ENCODE measurements around the gene MLLT1.

The MLLT1 gene

GRCh38 chr19:6220385-6221191 is 59.2 kb downstream of the MLLT1 start:
- no peak for DNase-seq

GRCh38 chr19:6219586-6220290 is 60.0 kb downstream of the MLLT1 start:
- no peak for DNase-seq

- no peak for DNase-seq
These were observed 60.6 kb downstream of the MLLT1 start for GRCh38 chr19:6219147-6219525.

GRCh38 chr19:6218491-6219146 is 61.2 kb downstream of the MLLT1 start:
- DNase-seq = peak; percentile 77

- no peak for DNase-seq
These were observed 61.9 kb downstream of the MLLT1 start for GRCh38 chr19:6217752-6218334.

GRCh38 chr19:6216996-6217751 is 62.6 kb downstream of the MLLT1 start:
- no peak for DNase-seq

- no peak for DNase-seq
These were observed 63.4 kb downstream of the MLLT1 start for GRCh38 chr19:6216236-6216995.

- DNase-seq = no peak
These were observed 64.0 kb downstream of the MLLT1 start for GRCh38 chr19:6215701-6216235.

GRCh38 chr19:6214881-6215541 is 64.8 kb downstream of the MLLT1 start:
- DNase-seq = no peak

GRCh38 chr19:6213696-6214641 is 65.8 kb downstream of the MLLT1 start:
- no peak for DNase-seq

- DNase-seq = no peak
These were observed 66.5 kb downstream of the MLLT1 start for GRCh38 chr19:6213266-6213595.

- DNase-seq = no peak
These were observed 67.1 kb downstream of the MLLT1 start for GRCh38 chr19:6212403-6213265.

GRCh38 chr19:6211632-6212402 is 68.0 kb downstream of the MLLT1 start:
- no peak for DNase-seq

GRCh38 chr19:6210721-6211600 is 68.8 kb downstream of the MLLT1 start:
- no peak for DNase-seq

GRCh38 chr19:6210091-6210490 is 69.7 kb downstream of the MLLT1 start:
- DNase-seq = no peak

- no peak for DNase-seq
These were observed 70.1 kb downstream of the MLLT1 start for GRCh38 chr19:6209680-6210079.

GRCh38 chr19:6209233-6209632 is 70.5 kb downstream of the MLLT1 start:
- no peak for DNase-seq

Measured in fibroblast of skin of back (primary cell).